IPS-15b (cell line): Measurements from ENCODE around the gene GRIA4.
"Not testable (repeated sequence)": the region's sequence is repeated elsewhere in the genome, so short reads cannot be mapped to it uniquely, and the experiment has no call there.

Experiments used
- H3K27me3 ChIP-seq: one replicate; pipeline ENCODE4 v1.6.1; 2013; ENCODE audit warnings: low read length; ENCODE audit not compliant: control insufficient read depth, insufficient read depth
- H3K36me3 ChIP-seq: one replicate; pipeline ENCODE4 v1.6.1; 2013; ENCODE audit warnings: low read length; ENCODE audit not compliant: control insufficient read depth, insufficient read depth
- H3K4me1 ChIP-seq: one replicate; pipeline ENCODE4 v1.6.1; 2013; ENCODE audit warnings: mild to moderate bottlenecking, low read length; ENCODE audit not compliant: control insufficient read depth, insufficient read depth
- H3K4me3 ChIP-seq: one replicate; pipeline ENCODE4 v1.5.1; 2013; ENCODE audit warnings: low read depth, low read length
- H3K9ac ChIP-seq: one replicate; pipeline ENCODE4 v1.6.1; 2013; ENCODE audit warnings: low read depth, mild to moderate bottlenecking, low read length
- H3K9me3 ChIP-seq: one replicate; pipeline ENCODE4 v1.6.1; 2013; ENCODE audit warnings: mild to moderate bottlenecking, low read length; ENCODE audit not compliant: control insufficient read depth, insufficient read depth

The GRIA4 gene

GRCh38 chr11:105774899-105775298, 165.0 kb downstream of the GRIA4 start:
- no peak overlapping the region for H3K9ac ChIP-seq
- no peaks in the 10 kb centered on the region for H3K9me3 ChIP-seq
- H3K36me3 ChIP-seq, result no peaks in the 10 kb centered on the region
- H3K4me1 ChIP-seq, result no peaks in the 10 kb centered on the region
- no peak overlapping the region for H3K4me3 ChIP-seq
- H3K27me3 ChIP-seq, result no peaks in the 10 kb centered on the region

GRCh38 chr11:105780781-105781525, 171.1 kb downstream of the GRIA4 start:
- no peaks in the 10 kb centered on the region for H3K27me3 ChIP-seq
- no peak overlapping the region for H3K4me3 ChIP-seq
- H3K9ac ChIP-seq, result no peak overlapping the region

GRCh38 chr11:105781807-105782206, 171.9 kb downstream of the GRIA4 start:
- peaks cover 3% of the 10 kb centered on the region for H3K4me1 ChIP-seq
- H3K9me3 ChIP-seq, result no peaks in the 10 kb centered on the region
- H3K27me3 ChIP-seq, result no peaks in the 10 kb centered on the region
- H3K9ac ChIP-seq, result no peak overlapping the region
- no peak overlapping the region for H3K4me3 ChIP-seq
- no peaks in the 10 kb centered on the region for H3K36me3 ChIP-seq

More at GRCh38 chr11:105780781-105781525, 171.1 kb downstream of the GRIA4 start:
- Histone ChIP-seq H3K9me3 (no peaks in the 10 kb centered on the region), H3K36me3 (no peaks in the 10 kb centered on the region), H3K4me1 (no peaks in the 10 kb centered on the region)

- Histone ChIP-seq H3K4me1 (peaks cover 3% of the 10 kb centered on the region), H3K27me3 (no peaks in the 10 kb centered on the region), H3K9ac (no peak overlapping the region), H3K4me3 (no peak overlapping the region), H3K36me3 (no peaks in the 10 kb centered on the region), H3K9me3 (no peaks in the 10 kb centered on the region)
Observed at GRCh38 chr11:105783216-105783615, 173.3 kb downstream of the GRIA4 start.

GRCh38 chr11:105785850-105786249, 176.0 kb downstream of the GRIA4 start:
- not testable (repeated sequence) for H3K27me3 ChIP-seq, H3K4me1 ChIP-seq, H3K9ac ChIP-seq, H3K36me3 ChIP-seq, H3K4me3 ChIP-seq, H3K9me3 ChIP-seq

GRCh38 chr11:105786741-105787140, 176.9 kb downstream of the GRIA4 start:
- no peak overlapping the region for H3K9ac ChIP-seq
- no peaks in the 10 kb centered on the region for H3K9me3 ChIP-seq
- no peak overlapping the region for H3K4me3 ChIP-seq
- no peaks in the 10 kb centered on the region for H3K36me3 ChIP-seq
- H3K27me3 ChIP-seq, result no peaks in the 10 kb centered on the region
- H3K4me1 ChIP-seq, result peaks cover 3% of the 10 kb centered on the region

- no peak overlapping the region for H3K9ac ChIP-seq
- H3K27me3 ChIP-seq, result no peaks in the 10 kb centered on the region
- H3K4me3 ChIP-seq, result no peak overlapping the region
- H3K4me1 ChIP-seq, result peaks cover 3% of the 10 kb centered on the region
- no peaks in the 10 kb centered on the region for H3K36me3 ChIP-seq
- H3K9me3 ChIP-seq, result no peaks in the 10 kb centered on the region
Observed at GRCh38 chr11:105789579-105790420, 179.9 kb downstream of the GRIA4 start.

- Histone ChIP-seq H3K4me3 (no peak overlapping the region), H3K9ac (no peak overlapping the region), H3K4me1 (peaks cover 3% of the 10 kb centered on the region), H3K27me3 (no peaks in the 10 kb centered on the region), H3K36me3 (no peaks in the 10 kb centered on the region), H3K9me3 (no peaks in the 10 kb centered on the region)
Observed at GRCh38 chr11:105790840-105791239, 181.0 kb downstream of the GRIA4 start.

- no peak overlapping the region for H3K4me3 ChIP-seq
- no peak overlapping the region for H3K9ac ChIP-seq
- no peaks in the 10 kb centered on the region for H3K9me3 ChIP-seq
- no peaks in the 10 kb centered on the region for H3K4me1 ChIP-seq
- H3K27me3 ChIP-seq, result no peaks in the 10 kb centered on the region
- H3K36me3 ChIP-seq, result no peaks in the 10 kb centered on the region
Observed at GRCh38 chr11:105793092-105793491, 183.2 kb downstream of the GRIA4 start.

GRCh38 chr11:105799263-105799662, 189.4 kb downstream of the GRIA4 start:
- no peak overlapping the region for H3K9ac ChIP-seq
- no peak overlapping the region for H3K4me3 ChIP-seq
- H3K4me1 ChIP-seq, result peaks cover 4% of the 10 kb centered on the region
- H3K9me3 ChIP-seq, result no peaks in the 10 kb centered on the region
- no peaks in the 10 kb centered on the region for H3K36me3 ChIP-seq
- H3K27me3 ChIP-seq, result no peaks in the 10 kb centered on the region

- H3K36me3 ChIP-seq, result no peaks in the 10 kb centered on the region
- H3K4me1 ChIP-seq, result peaks cover 4% of the 10 kb centered on the region
- no peaks in the 10 kb centered on the region for H3K27me3 ChIP-seq
- no peak overlapping the region for H3K9ac ChIP-seq
- no peak overlapping the region for H3K4me3 ChIP-seq
- no peaks in the 10 kb centered on the region for H3K9me3 ChIP-seq
Observed at GRCh38 chr11:105799728-105800462, 190.0 kb downstream of the GRIA4 start.
